Aorta (tissue), 5 donors: Measurements from ENCODE around the gene PRKAG1. TPM values are rescaled to one million over a fixed set of nuclear protein-coding genes. Genes with fewer than 3 reads are reported as not detected.

ENCODE experiments used
- ATAC-seq: fragments of 200-7000 bp; cut with Tn5 transposase; one replicate; pipeline ENCODE4 v1.9.1; 2022; ENCODE audit warnings: moderate library complexity; ENCODE audit not compliant: low FRiP score
- DNase-seq, 2 donors: peaks; one replicate each; pipeline ENCODE4 v3.0.0-alpha.2; 2020
- H3K27ac ChIP-seq, 2 donors: one replicate each; pipeline ENCODE4 v1.5.1; 2013; ENCODE audit warnings: low read length in 2 of 2, mild to moderate bottlenecking in 2 of 2, moderate library complexity in 2 of 2, control low read depth in 1 of 2, inconsistent platforms in 1 of 2, low read depth in 1 of 2
- H3K27me3 ChIP-seq, 2 donors: one replicate each; pipeline ENCODE4 v1.6.1; 2013; ENCODE audit warnings: control low read depth in 1 of 2, low read length in 1 of 2, mild to moderate bottlenecking in 1 of 2, moderate library complexity in 1 of 2; ENCODE audit not compliant: insufficient read depth in 2 of 2, control insufficient read depth in 1 of 2
- H3K36me3 ChIP-seq, 2 donors: one replicate each; pipeline ENCODE4 v1.6.1; 2013; ENCODE audit warnings: control low read depth in 1 of 2, low read length in 1 of 2, mild to moderate bottlenecking in 1 of 2; ENCODE audit not compliant: insufficient read depth in 2 of 2, control insufficient read depth in 1 of 2
- H3K4me1 ChIP-seq, 2 donors: one replicate each; pipeline ENCODE4 v1.6.1; 2013; ENCODE audit warnings: low read length in 2 of 2, control low read depth in 1 of 2, mild to moderate bottlenecking in 1 of 2, moderate library complexity in 1 of 2; ENCODE audit not compliant: insufficient read depth in 2 of 2, control insufficient read depth in 1 of 2
- H3K4me3 ChIP-seq, 2 donors: one replicate each; pipeline ENCODE4 v1.5.1; 2013; ENCODE audit warnings: low read length in 2 of 2, control low read depth in 1 of 2, mild to moderate bottlenecking in 1 of 2
- H3K9me3 ChIP-seq: one replicate; pipeline ENCODE4 v1.6.1; 2013; ENCODE audit warnings: mild to moderate bottlenecking, low read length; ENCODE audit not compliant: control insufficient read depth
- WGBS, 2 donors: extraction: QIAGEN DNeasy Blood & Tissue Kit; methylation state at CpG; one replicate each; pipeline ENCODE4 v1.1.7; 2013; 5-methylcytosine and 5-hydroxymethylcytosine counted together
- intact Hi-C, 2 donors: fragments of 100-400 bp; cut with DNase I; formaldehyde crosslinking; loops; one replicate each; pipeline versions ENCODE4 v1.14.2 to v1.15.0; 2022
- polyA plus RNA-seq, 2 donors: library from polyadenylated mRNA; stranded (reverse); fragments of 200-250 nt; gene quantifications; one replicate each; pipeline ENCODE4 v1.2.3, GENCODE V29; 2013
- total RNA-seq, 2 donors: library from RNA; stranded (reverse); fragmentation: NEBNext Ultra II Directional; extraction: Animal tissue kit (Norgen Biotek cat#: 25700); gene quantifications; one replicate each; pipeline ENCODE4 v1.2.1, GENCODE V29; 2021
- donor health status: healthy with polysubstance abuse.
- donor health status: Bipolar disorder and iron deficiency.
- donor health status: DM: no; HTN: no; CAD: no.
- donor health status: DM: no; HTN: no; CAD: no.
- donor health status: DM: yes; HTN: yes; CAD: no.

PRKAG1 gene
- total and polyA plus RNA-seq, 4 donors, result 44.8 to 57.1 (median 49.3) TPM

GRCh38 chr12:48961801-48962200, 56.8 kb downstream of the PRKAG1 start:
- Histone ChIP-seq H3K4me3 (no peak overlapping the region), H3K27ac (no peak overlapping the region), H3K36me3 (no peaks in the 10 kb centered on the region), H3K9me3 (no peaks in the 10 kb centered on the region), H3K27me3 (no peaks in the 10 kb centered on the region), H3K4me1 (no peaks in the 10 kb centered on the region)
- DNase-seq (no peak), ATAC-seq (no peak)
- intact Hi-C loops, result no loop called here

- WGBS, 2 donors, result 48 to 60% methylated on average over 4 of the region's 4 CpGs
- H3K9me3 ChIP-seq, result no peaks in the 10 kb centered on the region
- ATAC-seq (no peak), DNase-seq (no peak)
- H3K36me3 ChIP-seq, result no peaks in the 10 kb centered on the region
- H3K4me1 ChIP-seq, result no peaks in the 10 kb centered on the region
- H3K27ac ChIP-seq, result no peak overlapping the region
- H3K27me3 ChIP-seq, result no peaks in the 10 kb centered on the region
- intact Hi-C loops, result no loop called here
- H3K4me3 ChIP-seq, result no peak overlapping the region
Observed at GRCh38 chr12:48961331-48961730, 57.2 kb downstream of the PRKAG1 start.

- H3K4me1 ChIP-seq, result no peaks in the 10 kb centered on the region
- ATAC-seq, result no peak
- H3K27me3 ChIP-seq, result no peaks in the 10 kb centered on the region
- WGBS, 2 donors, result 65 to 73% methylated on average over 3 of the region's 3 CpGs
- no peak for DNase-seq
- H3K9me3 ChIP-seq, result no peaks in the 10 kb centered on the region
- no peak overlapping the region for H3K27ac ChIP-seq
- no peaks in the 10 kb centered on the region for H3K36me3 ChIP-seq
- intact Hi-C loops, result no loop called here
- no peak overlapping the region for H3K4me3 ChIP-seq
Observed at GRCh38 chr12:48960834-48961233, 57.7 kb downstream of the PRKAG1 start.

- no peak for DNase-seq
- Histone ChIP-seq H3K27me3 (no peaks in the 10 kb centered on the region), H3K9me3 (no peaks in the 10 kb centered on the region), H3K4me3 (peak overlapping the region in 1 of 2 donors; percentile 97), H3K4me1 (no peaks in the 10 kb centered on the region), H3K36me3 (no peaks in the 10 kb centered on the region), H3K27ac (no peak overlapping the region)
- intact Hi-C loops, result no loop called here
- ATAC-seq, result no peak
- WGBS, 2 donors, result 20 to 22% methylated on average over 3 of the region's 3 CpGs
Observed at GRCh38 chr12:48958049-48958388, 60.6 kb downstream of the PRKAG1 start.

- H3K27me3 ChIP-seq, result no peaks in the 10 kb centered on the region
- peak within 1 kb of the TSS; percentile 68 to 97 for H3K4me3 ChIP-seq
- H3K4me1 ChIP-seq, result no peaks in the 10 kb centered on the region
- 0 to 1% methylated on average over 57 to 58 of the region's 58 CpGs for WGBS, 2 donors
- H3K36me3 ChIP-seq, result peaks cover 0 to 3% of the 10 kb centered on the region in 2 donors
- intact Hi-C loops, result no loop called here
- no peaks in the 10 kb centered on the region for H3K9me3 ChIP-seq
- DNase-seq (peak; percentile 97 to 99), ATAC-seq (peak; percentile 97)
- H3K27ac ChIP-seq, result peak within 1 kb of the TSS in 1 of 2 donors; percentile 34
Observed at GRCh38 chr12:48957141-48958048, 61.2 kb downstream of the PRKAG1 start, which contains the start of gene ARF3. Gene ARF3 (minus strand): TSS chr12:48957487. CDS start chr12:48941095, 16,392 bp downstream.

GRCh38 chr12:48956279-48957140, 62.1 kb downstream of the PRKAG1 start:
- H3K27ac ChIP-seq, result peak overlapping the region in 1 of 2 donors; percentile 34
- DNase-seq (peak; percentile 91 to 93), ATAC-seq (peak; percentile 93)
- no peaks in the 10 kb centered on the region for H3K9me3 ChIP-seq
- H3K27me3 ChIP-seq, result no peaks in the 10 kb centered on the region
- peak overlapping the region; percentile 68 to 97 for H3K4me3 ChIP-seq
- no peaks in the 10 kb centered on the region for H3K4me1 ChIP-seq
- peaks cover 0 to 3% of the 10 kb centered on the region in 2 donors for H3K36me3 ChIP-seq
- intact Hi-C loops, result no loop called here
- WGBS, 2 donors, result 1% methylated on average over 27 to 29 of the region's 29 CpGs

GRCh38 chr12:48954841-48955501, 63.6 kb downstream of the PRKAG1 start:
- Histone ChIP-seq H3K36me3 (peaks cover 0 to 3% of the 10 kb centered on the region in 2 donors), H3K27ac (no peak overlapping the region), H3K4me1 (no peaks in the 10 kb centered on the region), H3K4me3 (no peak overlapping the region), H3K27me3 (no peaks in the 10 kb centered on the region), H3K9me3 (no peaks in the 10 kb centered on the region)
- WGBS, 2 donors, result 72 to 77% methylated on average over 3 of the region's 3 CpGs
- intact Hi-C loops, result no loop called here
- ATAC-seq (no peak), DNase-seq (no peak)

GRCh38 chr12:48954061-48954460, 64.5 kb downstream of the PRKAG1 start:
- intact Hi-C loops, result no loop called here
- Histone ChIP-seq H3K4me1 (no peaks in the 10 kb centered on the region), H3K27me3 (no peaks in the 10 kb centered on the region), H3K27ac (no peak overlapping the region), H3K4me3 (no peak overlapping the region), H3K36me3 (peaks cover 0 to 3% of the 10 kb centered on the region in 2 donors), H3K9me3 (no peaks in the 10 kb centered on the region)
- ATAC-seq (no peak), DNase-seq (no peak)
- WGBS, 2 donors, result 90% methylated on average over 3 of the region's 3 CpGs
